ENCODE measurements around the gene RELT.

DNA sequence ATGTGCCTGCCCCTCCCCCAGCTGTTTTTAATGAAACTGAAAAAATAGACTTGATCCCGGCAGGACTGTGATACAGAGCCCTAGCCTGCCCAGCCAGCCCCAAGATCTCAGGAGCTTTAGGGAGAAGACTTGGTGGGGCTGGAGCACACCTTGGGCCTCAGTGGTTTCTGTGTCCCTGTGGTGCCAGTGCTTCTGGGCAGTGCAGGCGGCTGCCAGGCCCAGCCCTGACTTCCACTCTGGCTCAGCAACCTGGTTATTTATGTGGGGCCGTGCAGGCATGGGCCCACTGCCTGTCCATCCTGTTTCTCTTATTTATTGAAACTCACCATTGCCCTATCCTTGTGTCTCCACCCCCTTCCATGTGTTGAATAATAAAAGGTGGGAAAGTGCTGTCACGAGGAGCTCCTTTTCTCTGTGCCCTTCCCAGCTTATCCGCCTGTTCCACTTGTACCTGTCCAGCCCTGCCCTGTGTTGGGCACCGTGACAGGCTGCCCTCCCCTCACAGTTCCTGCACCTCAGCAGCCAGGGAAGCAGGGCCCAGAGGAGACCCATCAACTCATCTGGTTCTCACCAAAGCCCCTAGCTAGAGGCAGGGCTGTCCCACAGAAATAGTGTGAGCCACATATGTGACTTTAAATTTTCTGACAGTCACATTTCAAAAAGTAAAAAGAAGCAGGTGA, 20.2 kb downstream of the RELT start:
- no peak for TF ChIP-seq EZH2 (IDR thresholded peaks at IDR 0.05)
- TF ChIP-seq POLR2AphosphoS5 (IDR thresholded peaks at IDR 0.05; ENCODE audit: borderline replicate concordance, low read depth, low read length), result no peak
- no peak for TF ChIP-seq FOXP2 (optimal IDR thresholded peaks at IDR 0.05; ENCODE audit: control extremely low read depth, extremely low read length, insufficient read depth)

Data from SK-N-MC (cell line).